Activated T-cell treated with anti-CD3 and anti-CD28 coated beads, Interleukin-2, amount 50 U/mL, for 72 hours (primary cell): ENCODE measurements around the gene SRMS. TPM values are rescaled to one million over a fixed set of nuclear protein-coding genes. Genes with fewer than 3 reads are reported as not detected.
"Not testable (repeated sequence)": the region's sequence is repeated elsewhere in the genome, so short reads cannot be mapped to it uniquely, and the experiment has no call there.

Experiments used
- ATAC-seq, 2 donors: fragments of 150-1000 bp; cut with Tn5 transposase; replicated peaks in 1 of 2; 2 replicates each; pipeline ENCODE4 v1.10.0; 2021; ENCODE audit warnings: moderate library complexity in 2 of 2, mild to moderate bottlenecking in 1 of 2
- DNase-seq, 2 donors: peaks; one replicate each; pipeline ENCODE4 v3.0.0; 2021 to 2022; ENCODE audit warnings: mixed read lengths in 1 of 2
- H3K27ac Mint-ChIP-seq: one replicate; pipeline ENCODE4 v1.8.0; 2022; ENCODE audit warnings: mild to moderate bottlenecking, moderate library complexity, mixed read lengths
- H3K27me3 Mint-ChIP-seq: one replicate; pipeline ENCODE4 v1.8.0; 2022; ENCODE audit warnings: low read depth, mixed read lengths
- H3K36me3 Mint-ChIP-seq, 2 donors: one replicate each; pipeline ENCODE4 v1.8.0; 2022; ENCODE audit warnings: mixed read lengths in 2 of 2, mild to moderate bottlenecking in 1 of 2; ENCODE audit not compliant: insufficient read depth in 2 of 2
- H3K4me1 Mint-ChIP-seq: one replicate; pipeline ENCODE4 v1.8.0; 2022; ENCODE audit warnings: low read depth, mixed read lengths
- H3K4me3 Mint-ChIP-seq, 2 donors: one replicate each; pipeline ENCODE4 v1.8.0; 2022; ENCODE audit warnings: mild to moderate bottlenecking in 2 of 2, mixed read lengths in 2 of 2, moderate library complexity in 2 of 2
- H3K9me3 Mint-ChIP-seq, 2 donors: one replicate each; pipeline ENCODE4 v1.8.0; 2022; ENCODE audit warnings: mixed read lengths in 2 of 2
- total RNA-seq, 2 donors: library from RNA; stranded (reverse); gene quantifications; one replicate each; pipeline ENCODE4 v1.2.3, GENCODE V29; 2022

SRMS gene
- total RNA-seq, 2 donors from 2014 or later = not detected

GRCh38 chr20:63559485-63560332 lies 12.2 kb upstream of the SRMS start:
- H3K27ac Mint-ChIP-seq, H3K27me3 Mint-ChIP-seq, H3K4me1 Mint-ChIP-seq, DNase-seq, H3K4me3 Mint-ChIP-seq, H3K9me3 Mint-ChIP-seq, H3K36me3 Mint-ChIP-seq: not testable (repeated sequence)
- ATAC-seq = peak; percentile 11 to 32

DNA sequence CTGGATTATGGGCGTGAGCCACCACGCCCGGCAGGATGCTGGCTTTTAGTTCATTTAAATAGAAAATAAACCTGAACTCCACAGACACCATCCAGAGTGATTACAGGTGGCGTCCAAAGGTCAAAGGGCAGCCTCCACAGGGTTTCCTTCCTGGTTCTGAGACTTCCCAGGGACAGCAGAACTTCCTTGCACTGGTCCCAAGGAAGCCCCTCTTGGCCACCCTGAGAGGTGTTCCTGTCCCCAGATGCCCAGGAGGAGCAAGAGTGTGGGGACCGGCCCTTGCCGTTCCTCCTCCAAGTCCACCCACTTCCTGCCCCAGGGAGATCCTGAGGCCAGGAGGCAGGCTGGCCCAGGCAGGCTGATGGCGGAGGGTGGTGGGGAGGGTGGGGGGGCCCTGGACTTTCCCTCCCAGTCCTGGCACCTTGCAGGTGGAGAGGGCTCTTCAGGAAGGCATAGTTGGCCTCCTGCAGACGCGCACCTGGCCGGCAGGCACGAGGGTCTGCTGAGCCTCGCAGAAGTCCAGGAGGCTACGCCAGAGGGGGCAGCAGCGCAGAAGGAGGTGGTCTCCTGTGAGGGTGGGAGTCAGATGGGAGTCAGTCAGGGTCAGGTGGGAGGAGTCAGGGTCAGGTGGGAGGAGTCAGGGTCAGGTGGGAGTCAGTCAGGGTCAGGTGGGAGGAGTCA lies 11.4 kb upstream of the SRMS start:
- H3K9me3 Mint-ChIP-seq = no peaks in the 10 kb centered on the region
- no peaks in the 10 kb centered on the region for H3K27me3 Mint-ChIP-seq
- no peak overlapping the region for H3K4me3 Mint-ChIP-seq
- ATAC-seq (peak in 1 of 2 donors; percentile 16), DNase-seq (no peak)
- H3K36me3 Mint-ChIP-seq = no peaks in the 10 kb centered on the region
- no peaks in the 10 kb centered on the region for H3K4me1 Mint-ChIP-seq
- H3K27ac Mint-ChIP-seq = no peak overlapping the region

GRCh38 chr20:63557481-63557891 lies 9.9 kb upstream of the SRMS start:
- Mint-ChIP-seq H3K36me3 (no peaks in the 10 kb centered on the region), H3K4me3 (no peak overlapping the region), H3K27ac (no peak overlapping the region), H3K27me3 (no peaks in the 10 kb centered on the region), H3K4me1 (peaks cover 7% of the 10 kb centered on the region), H3K9me3 (no peaks in the 10 kb centered on the region)
- DNase-seq = no peak
- no peak for ATAC-seq

DNA sequence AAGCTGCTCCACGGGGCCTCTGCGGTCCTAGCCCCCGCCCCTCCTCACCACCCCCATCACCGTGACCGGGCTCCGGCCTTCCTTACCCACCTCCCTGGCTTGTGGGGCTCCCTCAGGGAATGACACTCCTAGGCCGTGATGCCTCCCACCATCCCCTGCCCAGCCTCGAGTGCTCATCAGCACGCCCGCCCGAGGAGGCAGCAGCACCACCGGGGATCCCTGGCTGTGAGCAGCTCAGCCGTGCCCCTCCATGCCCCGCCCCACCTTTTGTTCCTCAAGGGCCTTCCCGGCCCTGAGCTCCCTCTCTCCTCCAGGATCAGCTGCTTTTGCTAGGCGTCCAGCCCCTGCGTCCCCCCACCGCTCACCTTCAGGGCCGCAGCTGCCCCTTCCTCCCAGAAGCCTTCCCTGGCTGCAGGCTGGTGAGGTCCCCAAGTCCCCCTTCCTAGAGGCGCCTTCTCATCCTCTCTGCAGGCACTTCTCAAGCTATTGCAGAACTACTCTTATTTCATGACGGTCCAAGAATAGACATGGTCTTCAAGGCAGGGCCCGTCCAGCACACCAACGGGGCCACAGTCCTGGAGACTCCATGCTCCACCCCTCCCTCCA lies 9.4 kb upstream of the SRMS start:
- Mint-ChIP-seq H3K9me3 (no peaks in the 10 kb centered on the region), H3K4me1 (peaks cover 12% of the 10 kb centered on the region), H3K27me3 (no peaks in the 10 kb centered on the region), H3K36me3 (no peaks in the 10 kb centered on the region), H3K27ac (no peak overlapping the region), H3K4me3 (no peak overlapping the region)
- ATAC-seq (no peak), DNase-seq (no peak)

GRCh38 chr20:63555661-63556381 lies 8.3 kb upstream of the SRMS start:
- ATAC-seq (no peak), DNase-seq (no peak)
- Mint-ChIP-seq H3K4me3 (no peak overlapping the region), H3K4me1 (peaks cover 12% of the 10 kb centered on the region), H3K36me3 (no peaks in the 10 kb centered on the region), H3K9me3 (no peaks in the 10 kb centered on the region), H3K27ac (no peak overlapping the region), H3K27me3 (peaks cover 4% of the 10 kb centered on the region)

DNA sequence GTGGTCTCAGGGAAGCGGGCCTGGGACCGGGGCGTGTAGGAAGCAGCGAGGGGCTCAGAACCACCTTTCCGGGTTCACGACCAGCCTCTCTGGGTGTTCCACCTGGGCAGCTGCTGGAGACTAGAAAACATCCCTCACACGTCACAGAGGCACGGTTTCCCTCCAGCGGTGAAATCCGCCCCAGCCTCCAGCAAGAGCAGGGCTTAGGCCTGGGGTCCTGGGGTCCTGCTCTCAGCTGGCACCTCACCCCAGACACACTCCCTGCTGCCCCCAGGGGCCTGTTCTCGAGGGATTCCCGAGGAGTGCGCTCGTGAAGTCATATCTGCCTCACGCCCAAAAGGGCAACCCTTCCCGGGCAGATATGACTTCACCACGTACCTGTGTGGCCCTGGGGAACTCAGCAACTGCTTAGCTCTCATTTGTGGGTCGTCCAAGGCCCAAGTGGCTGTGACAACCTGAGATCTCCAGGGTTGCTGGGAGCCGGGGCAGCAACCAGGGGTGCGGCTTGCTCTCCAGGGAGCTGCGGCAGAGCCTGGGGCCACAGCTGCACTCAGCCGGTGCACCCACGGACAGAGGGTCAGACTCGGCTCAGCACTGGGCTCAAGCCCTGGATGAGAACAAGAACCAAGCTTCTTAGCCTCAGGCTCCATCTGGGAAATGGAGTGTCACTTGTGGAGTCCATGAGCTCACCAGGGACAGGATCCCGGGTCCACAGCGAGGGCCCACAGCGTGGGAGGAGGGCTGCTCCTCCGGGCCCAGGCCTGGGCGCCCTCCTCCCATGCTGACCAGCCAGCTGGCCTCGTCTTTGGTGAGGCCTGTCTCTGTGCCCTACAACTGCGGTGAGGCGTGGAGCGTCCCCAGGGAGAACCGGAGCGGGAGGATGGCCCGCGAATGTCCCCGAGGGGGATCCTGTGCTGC lies 7.1 kb upstream of the SRMS start:
- peak overlapping the region; percentile 56 to 73 for H3K4me3 Mint-ChIP-seq
- peaks cover 6% of the 10 kb centered on the region for H3K27me3 Mint-ChIP-seq
- DNase-seq = no peak
- H3K4me1 Mint-ChIP-seq = peaks cover 13% of the 10 kb centered on the region
- no peaks in the 10 kb centered on the region for H3K36me3 Mint-ChIP-seq
- no peaks in the 10 kb centered on the region for H3K9me3 Mint-ChIP-seq
- ATAC-seq = no peak
- no peak overlapping the region for H3K27ac Mint-ChIP-seq

- H3K4me1 Mint-ChIP-seq = peaks cover 18% of the 10 kb centered on the region
- peaks cover 10% of the 10 kb centered on the region for H3K27me3 Mint-ChIP-seq
- peak; percentile 57 to 60 for DNase-seq
- H3K9me3 Mint-ChIP-seq = no peaks in the 10 kb centered on the region
- ATAC-seq = peak; percentile 36 to 38
- no peak within 1 kb of the TSS for H3K27ac Mint-ChIP-seq
- no peaks in the 10 kb centered on the region for H3K36me3 Mint-ChIP-seq
- H3K4me3 Mint-ChIP-seq = peak within 1 kb of the TSS; percentile 73 to 77
Observed at GRCh38 chr20:63553933-63554290, 6.4 kb upstream of the SRMS start, which contains the start of gene FNDC11. Gene FNDC11, plus strand, starts transcription at chr20:63554159. Its CDS starts 1,505 bp downstream, at chr20:63555664.

DNA sequence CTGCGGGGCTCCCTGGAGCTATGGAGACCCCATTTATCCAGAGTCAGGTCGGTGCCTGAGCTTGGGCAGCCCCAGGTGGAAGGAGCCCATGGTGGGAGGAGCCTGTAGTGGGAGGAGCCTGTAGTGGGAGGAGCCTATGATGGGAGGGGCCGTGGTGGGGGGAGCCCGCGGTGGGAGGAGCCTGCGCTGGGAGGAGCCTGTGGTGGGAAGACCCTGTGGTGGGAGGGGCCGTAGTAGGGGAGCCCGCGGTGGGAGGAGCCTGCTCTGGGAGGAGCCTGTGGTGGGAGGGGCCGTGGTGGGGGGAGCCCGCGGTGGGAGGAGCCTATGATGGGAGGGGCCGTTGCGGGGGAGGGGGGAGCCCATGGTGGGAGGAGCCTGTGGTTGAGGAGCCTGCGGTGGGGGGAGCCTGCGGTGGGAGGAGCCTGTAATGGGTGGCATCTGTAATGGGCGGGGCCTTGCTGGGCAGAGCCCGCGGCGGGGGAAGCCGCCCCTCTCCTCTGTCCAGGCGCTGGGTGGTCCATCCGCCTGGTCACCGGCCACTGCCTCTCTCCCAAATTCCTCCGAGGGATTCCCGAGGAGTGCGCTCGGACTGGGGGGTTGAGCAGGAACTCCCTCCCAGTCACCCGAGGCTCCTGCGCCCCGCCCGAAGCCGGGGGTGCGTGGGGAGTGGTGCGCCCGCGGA lies 5.8 kb upstream of the SRMS start:
- Mint-ChIP-seq H3K4me1 (peaks cover 18% of the 10 kb centered on the region), H3K4me3 (peak overlapping the region; percentile 73 to 77), H3K27me3 (peaks cover 10% of the 10 kb centered on the region), H3K36me3 (no peaks in the 10 kb centered on the region), H3K9me3 (no peaks in the 10 kb centered on the region), H3K27ac (no peak overlapping the region)
- ATAC-seq (peak; percentile 71 to 76), DNase-seq (peak; percentile 93)

- Mint-ChIP-seq H3K9me3 (no peaks in the 10 kb centered on the region), H3K27me3 (peaks cover 10% of the 10 kb centered on the region), H3K4me1 (peaks cover 18% of the 10 kb centered on the region), H3K4me3 (peak overlapping the region; percentile 55 to 70), H3K27ac (no peak overlapping the region), H3K36me3 (no peaks in the 10 kb centered on the region)
- ATAC-seq (peak; percentile 39 to 42), DNase-seq (peak; percentile 56 to 59)
Observed at GRCh38 chr20:63552481-63553249, 5.1 kb upstream of the SRMS start.

- no peak overlapping the region for H3K4me3 Mint-ChIP-seq
- H3K4me1 Mint-ChIP-seq = peaks cover 18% of the 10 kb centered on the region
- no peaks in the 10 kb centered on the region for H3K9me3 Mint-ChIP-seq
- ATAC-seq (no peak), DNase-seq (no peak)
- no peaks in the 10 kb centered on the region for H3K36me3 Mint-ChIP-seq
- H3K27ac Mint-ChIP-seq = no peak overlapping the region
- H3K27me3 Mint-ChIP-seq = peaks cover 10% of the 10 kb centered on the region
Observed at GRCh38 chr20:63551068-63551467, 3.5 kb upstream of the SRMS start.

GRCh38 chr20:63549679-63550282 lies 2.2 kb upstream of the SRMS start:
- no peaks in the 10 kb centered on the region for H3K36me3 Mint-ChIP-seq
- H3K4me3 Mint-ChIP-seq = no peak overlapping the region
- H3K27me3 Mint-ChIP-seq = peaks cover 10% of the 10 kb centered on the region
- no peak overlapping the region for H3K27ac Mint-ChIP-seq
- no peak for ATAC-seq
- no peak for DNase-seq
- H3K9me3 Mint-ChIP-seq = no peaks in the 10 kb centered on the region
- H3K4me1 Mint-ChIP-seq = peaks cover 18% of the 10 kb centered on the region
